ENCODE data around the gene ANKRD35.
"Not testable (repeated sequence)": the region's sequence is repeated elsewhere in the genome, so short reads cannot be mapped to it uniquely, and the experiment has no call there.

ANKRD35 gene, protein sequence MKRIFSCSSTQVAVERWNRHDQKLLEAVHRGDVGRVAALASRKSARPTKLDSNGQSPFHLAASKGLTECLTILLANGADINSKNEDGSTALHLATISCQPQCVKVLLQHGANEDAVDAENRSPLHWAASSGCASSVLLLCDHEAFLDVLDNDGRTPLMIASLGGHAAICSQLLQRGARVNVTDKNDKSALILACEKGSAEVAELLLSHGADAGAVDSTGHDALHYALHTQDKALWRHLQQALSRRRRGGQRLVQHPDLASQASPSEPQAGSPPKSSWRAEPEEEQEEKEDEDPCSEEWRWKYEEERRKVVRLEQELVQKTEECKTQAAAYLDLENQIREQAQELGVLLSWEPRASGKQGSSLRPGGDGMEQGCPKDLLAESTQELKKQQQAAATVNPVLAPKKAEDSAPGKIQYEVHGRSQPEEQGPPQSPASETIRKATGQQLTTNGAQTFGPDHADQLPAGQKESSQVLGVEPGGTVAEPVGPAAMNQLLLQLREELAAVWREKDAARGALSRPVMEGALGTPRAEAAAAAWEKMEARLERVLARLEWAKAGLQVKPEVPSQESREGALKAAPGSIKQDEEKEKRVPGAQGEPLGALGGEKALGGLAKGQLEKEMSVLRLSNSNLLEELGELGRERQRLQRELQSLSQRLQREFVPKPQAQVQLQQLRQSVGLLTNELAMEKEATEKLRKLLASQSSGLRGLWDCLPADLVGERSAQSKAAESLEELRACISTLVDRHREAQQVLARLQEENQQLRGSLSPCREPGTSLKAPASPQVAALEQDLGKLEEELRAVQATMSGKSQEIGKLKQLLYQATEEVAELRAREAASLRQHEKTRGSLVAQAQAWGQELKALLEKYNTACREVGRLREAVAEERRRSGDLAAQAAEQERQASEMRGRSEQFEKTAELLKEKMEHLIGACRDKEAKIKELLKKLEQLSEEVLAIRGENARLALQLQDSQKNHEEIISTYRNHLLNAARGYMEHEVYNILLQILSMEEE

DNA sequence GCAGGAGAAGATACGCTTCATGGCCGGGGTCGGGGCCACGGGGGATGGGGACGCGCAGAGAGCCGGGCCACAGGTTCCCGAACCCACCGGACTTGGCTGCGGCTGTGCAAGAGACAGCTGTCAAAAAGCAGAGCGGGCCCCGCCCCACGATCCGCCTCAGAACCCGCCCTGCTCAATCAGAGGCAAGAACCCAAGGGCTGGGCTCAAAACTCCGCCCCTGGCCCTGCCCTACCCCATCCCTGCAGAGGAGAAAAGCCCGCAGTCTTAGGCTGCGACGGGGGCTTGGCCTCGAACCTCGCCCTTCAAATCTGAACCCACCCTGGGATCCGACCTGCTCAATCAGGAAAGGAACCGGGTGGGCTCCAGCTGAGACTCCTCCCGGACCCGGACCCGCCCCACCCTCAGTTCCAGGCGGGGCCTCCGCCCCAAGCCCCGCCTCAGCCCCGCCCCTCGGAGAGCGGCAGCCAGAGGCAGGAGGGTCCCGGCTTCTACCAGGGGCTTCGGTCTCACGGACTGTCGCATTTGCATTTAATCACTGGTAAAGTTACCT lies at the start of gene ANKRD35:
TSS of gene ANKRD35 (minus strand) at position 129 of the 550 bp plus-strand sequence. CDS start at position 21, 108 bp downstream.
- DNase-seq, result peak; percentile 31

DNA sequence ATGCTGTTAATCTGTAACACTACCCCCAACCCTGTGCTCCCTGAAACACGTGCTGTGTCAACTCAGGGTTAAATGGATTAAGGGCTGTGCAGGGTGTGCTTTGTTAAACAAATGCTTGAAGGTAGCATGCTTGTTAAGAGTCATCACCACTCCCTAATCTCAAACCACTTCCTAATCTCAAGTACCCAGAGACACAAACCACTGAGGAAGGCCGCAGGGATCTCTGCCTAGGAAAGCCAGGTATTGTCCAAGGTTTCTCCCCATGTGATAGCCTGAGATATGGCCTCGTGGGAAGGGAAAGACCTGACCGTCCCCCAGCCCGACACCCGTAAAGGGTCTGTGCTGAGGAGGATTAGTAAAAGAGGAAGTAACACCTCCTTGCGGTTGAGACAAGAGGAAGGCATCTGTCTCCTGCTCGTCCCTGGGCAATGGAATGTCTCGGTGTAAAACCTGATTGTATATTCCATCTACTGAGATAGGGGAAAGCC lies 46.9 kb upstream of the ANKRD35 start:
- not testable (repeated sequence) for DNase-seq

DNA sequence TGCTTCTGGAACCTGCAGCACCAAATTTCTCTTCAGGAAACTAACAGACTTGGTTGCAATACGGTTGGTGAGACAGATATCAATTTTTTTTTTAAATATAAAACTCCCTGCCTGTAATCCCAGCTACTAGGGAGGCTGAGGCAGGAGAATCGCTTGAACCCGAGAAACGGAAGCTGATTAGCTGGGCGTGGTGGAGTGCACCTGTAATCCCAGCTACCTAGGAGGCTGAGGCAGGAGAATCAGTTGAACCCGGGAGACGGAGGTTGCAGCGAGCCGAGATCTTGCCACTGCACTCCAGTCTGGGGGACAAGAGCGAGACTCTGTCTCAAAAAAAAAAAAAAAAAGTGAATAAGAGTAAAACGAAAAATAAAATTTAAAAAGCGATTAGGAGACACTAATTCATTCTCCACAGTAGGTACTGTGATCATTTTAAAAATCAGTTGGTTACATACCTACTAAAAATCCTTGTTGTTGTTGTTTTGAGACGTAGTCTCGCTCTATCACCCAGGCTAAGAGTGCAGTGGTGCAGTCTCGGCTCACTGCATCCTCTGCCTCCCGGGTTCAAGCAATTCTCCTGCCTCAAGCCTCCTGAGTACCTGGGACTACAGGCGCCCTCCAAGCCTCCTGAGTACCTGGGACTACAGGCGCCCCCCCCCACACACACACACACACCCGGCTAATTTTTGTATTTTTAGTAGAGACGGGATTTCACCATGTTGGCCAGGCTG lies 42.4 kb upstream of the ANKRD35 start:
- DNase-seq, result no peak

DNA sequence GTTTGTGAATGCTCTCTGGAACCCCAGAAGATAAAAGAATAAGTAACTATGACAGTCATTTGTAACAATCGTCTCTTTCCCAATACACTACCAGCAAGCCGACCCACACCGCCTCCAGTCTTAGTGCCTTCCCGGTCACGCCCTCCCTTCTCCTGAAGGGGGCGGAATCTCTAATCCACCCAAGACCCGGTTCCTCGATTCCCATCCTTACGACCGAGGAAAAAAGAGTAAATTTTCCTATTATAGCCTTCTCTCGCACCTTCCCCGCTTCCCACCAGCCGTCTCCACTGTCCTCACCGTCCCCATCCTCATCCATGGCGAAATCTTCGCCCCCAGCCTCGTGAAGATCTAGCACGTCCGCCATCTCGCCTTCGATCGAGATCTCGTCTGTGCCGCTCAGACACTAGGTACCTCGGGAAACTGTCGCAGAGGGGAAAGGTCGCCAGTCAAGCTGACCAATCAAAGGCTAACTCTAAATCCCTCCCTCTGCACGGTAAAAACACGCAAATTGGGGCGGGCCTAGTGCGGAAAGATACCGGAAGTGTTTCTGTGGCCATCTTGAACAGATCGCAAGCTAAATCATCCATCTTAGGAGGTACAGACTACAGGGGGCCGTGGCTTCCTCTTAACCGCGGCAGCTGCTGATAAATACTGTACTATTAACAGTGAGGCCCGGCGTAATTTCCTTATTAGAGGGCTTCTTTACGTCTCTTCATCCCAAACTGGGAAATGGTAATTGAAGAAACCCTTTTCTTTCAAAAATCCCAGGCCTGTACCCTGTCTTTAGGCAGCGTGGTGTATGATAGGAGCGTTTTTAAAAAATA lies 41.6 kb upstream of the ANKRD35 start, which contains the start of gene RBM8A:
TSS of gene RBM8A (minus strand) at position 422 of the 824 bp plus-strand sequence. CDS start at position 364, 58 bp downstream.
- peak; percentile 99 for DNase-seq

DNA sequence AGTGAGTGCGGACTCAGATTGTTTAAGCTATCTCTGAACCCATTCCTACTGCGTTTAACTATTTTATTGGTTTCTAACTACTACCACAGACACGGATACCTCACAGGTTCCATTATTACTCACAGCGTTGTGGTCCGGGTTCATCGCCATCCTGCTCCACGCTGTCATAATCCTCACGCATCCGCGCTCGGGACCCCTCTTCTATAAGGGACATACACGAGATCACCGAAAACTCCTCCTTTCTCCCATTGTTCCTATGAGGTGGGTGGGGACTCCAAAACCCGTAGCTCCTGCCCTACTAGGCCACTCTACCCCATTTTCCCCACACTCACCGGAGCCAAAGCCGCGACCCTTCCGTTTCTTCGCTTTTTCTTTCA lies 41.0 kb upstream of the ANKRD35 start:
- no peak for DNase-seq

DNA sequence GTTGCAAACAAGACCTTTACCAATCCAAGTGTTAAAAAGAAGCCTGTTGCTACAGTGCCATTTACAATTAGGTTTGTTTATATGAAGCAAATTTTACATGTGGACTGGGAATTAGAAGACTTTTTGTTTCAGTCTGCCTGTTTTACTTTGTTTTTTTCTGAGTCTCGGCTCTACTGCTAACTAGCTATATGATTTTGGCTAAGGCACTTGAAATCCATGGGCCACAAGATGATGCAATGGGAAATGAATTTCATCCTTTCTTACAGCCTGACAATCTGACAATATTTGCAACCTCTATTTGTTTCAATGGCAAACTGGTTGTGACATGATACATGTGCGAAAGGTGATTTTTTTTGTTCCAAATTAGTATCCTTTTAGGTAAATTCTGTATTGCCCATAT lies 36.6 kb upstream of the ANKRD35 start:
- no peak for DNase-seq

DNA sequence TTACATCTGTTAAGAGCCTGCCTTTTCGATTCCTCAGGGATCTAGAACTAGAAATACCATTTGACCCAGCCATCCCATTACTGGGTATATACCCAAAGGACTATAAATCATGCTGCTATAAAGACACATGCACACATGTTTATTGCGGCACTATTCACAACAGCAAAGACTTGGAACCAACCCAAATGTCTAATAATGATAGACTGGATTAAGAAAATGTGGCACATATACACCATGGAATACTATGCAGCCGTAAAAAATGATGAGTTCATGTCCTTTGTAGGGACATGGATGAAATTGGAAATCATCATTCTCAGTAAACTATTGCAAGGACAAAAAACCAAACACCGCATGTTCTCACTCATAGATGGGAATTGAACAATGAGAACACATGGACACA lies 34.6 kb upstream of the ANKRD35 start:
- not testable (repeated sequence) for DNase-seq

DNA sequence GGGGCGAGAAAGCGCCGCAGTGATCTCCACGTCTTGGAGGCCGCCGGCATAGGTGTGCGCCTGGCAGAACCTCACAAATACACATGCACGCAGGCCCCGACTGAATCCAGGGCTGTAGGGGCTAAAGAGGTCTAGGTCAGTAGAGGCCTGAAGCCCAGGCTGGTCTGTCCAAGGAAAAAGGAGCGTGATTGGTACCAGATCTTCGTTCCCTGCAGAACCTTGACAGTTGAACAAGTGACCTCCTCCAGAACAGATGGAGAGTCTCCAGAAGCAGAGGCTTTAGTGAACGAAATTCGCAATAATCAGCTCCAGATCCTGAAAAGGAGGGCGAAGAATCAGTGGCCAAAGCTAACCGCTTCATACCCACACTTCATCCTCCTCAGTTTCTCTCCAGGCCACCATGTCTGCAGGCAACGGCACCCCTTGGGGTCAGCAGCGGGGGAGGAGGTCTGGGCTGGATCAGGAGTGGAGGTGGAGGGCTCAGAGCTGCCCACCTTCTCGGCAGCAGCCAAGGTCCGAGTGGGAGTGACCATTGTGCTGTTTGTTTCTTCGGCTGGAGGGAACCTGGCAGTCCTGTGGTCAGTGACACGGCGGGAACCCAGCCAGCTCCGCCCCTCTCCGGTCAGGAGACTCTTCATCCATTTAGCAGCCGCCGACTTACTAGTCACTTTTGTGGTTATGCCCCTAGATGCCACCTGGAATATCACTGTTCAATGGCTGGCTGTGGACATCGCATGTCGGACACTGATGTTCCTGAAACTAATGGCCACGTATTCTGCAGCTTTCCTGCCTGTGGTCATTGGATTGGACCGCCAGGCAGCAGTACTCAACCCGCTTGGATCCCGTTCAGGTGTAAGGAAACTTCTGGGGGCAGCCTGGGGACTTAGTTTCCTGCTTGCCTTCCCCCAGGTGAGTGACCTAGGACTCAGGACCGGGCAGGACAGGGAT lies 33.6 kb upstream of the ANKRD35 start:
- DNase-seq, result no peak

DNA sequence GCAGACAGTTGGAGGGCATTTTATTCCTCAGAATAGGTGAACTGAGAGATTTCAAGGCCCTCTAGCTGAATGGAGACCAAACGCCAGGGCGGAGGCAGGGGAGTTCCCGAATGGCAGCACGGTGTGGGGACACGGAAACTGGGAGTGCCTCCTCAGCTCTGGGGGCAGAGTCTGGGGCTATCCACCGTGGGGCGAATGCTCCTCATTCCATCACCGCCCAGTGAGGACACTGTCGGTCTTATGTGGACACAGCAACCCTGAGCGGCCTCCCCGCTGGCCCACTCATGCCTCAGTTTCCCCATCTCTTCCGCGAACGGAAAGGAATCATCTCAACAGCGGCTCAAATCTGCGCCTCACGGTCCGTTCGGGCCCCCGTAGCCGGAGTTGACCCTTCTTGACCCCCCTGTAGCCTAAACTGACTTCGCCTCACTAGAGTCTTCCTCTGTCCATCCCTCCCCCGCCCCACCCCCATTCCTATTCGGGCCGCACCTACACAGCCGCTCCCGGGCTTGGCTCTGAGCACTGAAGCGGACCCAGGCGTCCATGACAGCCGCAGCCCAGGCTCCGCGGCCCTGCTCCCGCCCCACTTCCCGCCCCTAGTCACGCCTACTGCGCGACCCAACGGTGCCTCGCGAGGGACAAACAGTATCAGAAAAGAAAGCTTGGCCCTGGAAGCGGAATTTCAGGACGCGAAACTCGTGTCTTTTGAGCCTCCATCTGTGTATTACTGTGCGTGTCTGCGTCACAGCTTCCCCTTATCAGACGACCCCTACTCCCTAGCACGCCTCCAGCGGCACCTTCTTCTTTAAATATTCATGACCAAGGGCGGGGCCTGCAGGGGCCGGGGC lies 32.7 kb upstream of the ANKRD35 start, which contains the start of gene PEX11B:
TSS of gene PEX11B (minus strand) at position 574 of the 848 bp plus-strand sequence. CDS start at position 545, 29 bp downstream.
- DNase-seq, result peak; percentile 71

DNA sequence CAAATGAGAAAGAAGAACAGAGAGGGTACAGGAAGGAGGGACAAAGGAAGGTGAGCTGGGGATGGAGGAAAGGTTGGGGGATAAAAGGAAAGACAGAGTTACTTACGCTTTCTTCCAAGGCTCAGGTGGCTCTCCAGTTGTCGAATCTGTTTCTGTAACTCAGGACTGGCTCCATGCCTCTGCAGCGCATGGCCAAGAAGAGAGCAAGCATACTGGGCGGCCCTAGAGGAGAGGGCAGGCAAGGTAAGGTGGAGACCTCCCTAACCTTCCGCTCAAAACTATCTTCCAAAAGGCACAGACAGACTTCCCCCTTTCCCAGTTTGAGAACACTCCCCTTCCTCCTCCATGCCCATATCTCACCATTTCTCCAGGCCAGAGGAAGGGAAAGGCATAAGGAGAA lies 31.9 kb upstream of the ANKRD35 start:
- DNase-seq, result no peak

DNA sequence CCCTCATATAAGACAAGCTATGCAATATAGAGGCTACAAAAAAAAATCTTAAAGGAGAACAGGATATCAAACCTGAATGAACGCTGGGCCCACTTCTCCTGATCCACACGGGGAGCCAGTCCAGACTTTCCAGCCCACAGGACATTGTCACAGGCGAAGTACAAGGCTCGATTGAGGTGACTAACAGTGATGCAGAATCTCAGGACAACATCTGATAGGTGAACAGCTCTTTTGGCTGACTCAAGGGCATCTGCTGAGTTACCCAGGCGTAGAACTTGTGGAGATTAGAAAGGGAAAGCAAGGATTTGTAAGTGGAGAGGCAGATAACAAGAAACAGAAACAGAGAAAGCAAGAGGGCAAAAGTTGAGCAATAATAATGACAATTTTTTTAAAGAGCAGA lies 31.1 kb upstream of the ANKRD35 start:
- no peak for DNase-seq

DNA sequence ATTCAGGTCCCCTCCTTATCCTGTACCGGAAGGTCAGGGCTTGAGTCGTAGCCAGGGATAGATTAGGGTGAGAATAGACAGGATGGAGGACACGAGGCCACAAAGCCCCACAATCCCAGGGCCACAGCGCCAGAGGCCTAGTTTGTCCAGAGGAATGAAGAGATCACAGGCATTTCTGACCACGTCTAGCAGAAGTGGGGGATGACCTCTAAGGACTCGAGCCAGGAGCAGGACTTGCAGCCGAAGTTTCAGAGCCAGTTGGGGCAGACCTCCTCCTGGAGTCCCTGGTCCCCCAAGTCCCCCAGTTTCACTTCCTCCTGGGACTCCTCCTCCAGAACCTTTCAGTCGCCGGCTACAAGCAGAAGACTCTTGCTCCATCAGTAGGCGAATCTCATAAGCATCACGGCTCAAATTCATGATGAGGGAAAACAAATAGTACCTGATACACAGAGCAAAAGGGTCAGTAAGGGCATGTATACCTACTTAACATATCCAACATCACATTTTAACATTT lies 26.5 kb upstream of the ANKRD35 start:
- DNase-seq, result no peak

DNA sequence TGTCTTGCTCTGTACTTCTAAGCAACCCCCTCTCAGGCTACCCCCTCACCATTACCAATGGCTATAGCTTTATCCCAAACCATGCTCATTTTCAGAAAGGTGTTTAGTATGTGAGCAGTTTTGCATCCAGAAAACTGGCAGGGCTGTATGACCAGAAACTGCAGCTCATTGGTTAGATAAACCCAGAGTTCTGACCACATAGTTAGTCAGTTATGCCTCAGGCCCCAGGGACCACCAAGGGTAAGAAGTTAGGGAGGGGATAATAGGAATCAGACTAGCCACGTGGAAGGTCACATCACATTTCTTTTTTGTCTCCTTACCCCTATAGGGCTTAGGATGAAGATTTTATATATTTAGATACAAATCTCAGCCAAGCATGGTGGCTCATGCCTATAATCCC lies 23.0 kb upstream of the ANKRD35 start:
- DNase-seq, result no peak

DNA sequence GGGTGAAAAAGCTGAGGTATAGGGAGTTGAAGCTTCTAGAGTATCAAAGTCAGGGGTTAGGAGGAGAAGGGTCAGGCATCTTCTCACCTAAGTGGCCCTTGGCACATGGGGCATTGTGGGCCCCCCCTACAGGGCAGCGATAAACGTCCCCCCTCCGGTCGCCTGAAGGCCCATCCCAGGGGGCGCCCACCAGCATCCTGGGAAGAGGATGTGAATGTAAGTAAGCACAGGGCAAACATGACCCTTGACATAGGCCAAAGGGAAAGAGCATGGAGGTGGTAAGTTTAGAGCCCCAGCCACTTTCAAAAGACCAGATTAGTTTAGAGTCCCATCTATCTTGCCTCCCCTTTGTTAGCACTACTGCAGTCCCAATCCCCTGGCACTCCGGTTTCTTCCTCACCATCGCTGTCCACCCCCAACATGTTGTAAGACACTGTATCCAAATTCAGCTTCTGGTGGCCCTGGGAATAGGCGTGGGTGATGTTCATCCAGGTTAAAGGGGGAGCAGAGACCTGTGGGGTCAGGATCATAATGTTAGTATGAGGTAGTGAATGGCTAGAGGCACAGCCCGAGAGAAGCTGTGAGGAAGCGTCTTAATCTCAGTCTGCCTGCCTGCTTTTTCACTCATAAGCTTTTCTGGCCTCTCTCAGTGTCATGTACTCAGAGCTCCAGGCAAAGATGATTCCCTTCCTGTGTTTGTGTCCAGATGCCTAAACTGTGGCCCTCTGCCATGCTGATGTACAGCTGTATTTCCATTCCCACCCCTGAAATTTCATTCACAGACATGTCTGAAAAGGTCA lies 21.5 kb upstream of the ANKRD35 start:
- no peak for DNase-seq

DNA sequence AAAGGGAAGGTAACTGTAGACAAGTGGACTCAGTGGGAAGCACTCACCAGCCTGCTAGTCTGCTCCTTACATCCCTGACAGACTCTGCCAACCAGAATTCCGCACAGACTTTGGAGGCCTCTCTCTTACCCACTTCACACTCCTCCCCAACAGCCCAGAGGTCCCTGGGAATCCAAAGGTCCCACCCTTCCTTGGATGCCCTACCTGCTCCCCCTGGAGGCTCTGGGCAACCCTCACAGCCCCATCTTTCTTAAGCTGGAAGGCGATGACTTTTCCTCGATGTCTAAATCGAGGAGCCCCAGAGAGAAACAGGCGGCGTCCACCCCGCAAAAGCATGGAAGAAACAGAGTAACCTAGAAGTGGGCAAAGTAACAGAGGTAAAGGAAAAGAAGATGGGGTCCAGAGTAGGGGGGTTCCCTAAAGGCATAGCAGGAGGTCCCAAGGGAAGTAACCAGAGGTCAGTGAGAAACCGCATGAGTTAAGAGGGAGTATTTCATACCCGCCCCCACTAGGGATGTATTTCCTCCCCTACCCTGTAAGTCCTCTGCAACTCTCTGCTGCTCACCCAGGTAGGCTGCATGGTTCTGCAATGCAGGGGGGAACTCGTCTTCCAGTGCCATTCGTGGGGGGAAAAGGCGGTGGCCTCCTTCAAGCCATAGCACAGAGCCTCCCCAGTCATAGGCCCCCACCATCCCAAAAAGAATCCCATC lies 15.8 kb upstream of the ANKRD35 start:
- no peak for DNase-seq

DNA sequence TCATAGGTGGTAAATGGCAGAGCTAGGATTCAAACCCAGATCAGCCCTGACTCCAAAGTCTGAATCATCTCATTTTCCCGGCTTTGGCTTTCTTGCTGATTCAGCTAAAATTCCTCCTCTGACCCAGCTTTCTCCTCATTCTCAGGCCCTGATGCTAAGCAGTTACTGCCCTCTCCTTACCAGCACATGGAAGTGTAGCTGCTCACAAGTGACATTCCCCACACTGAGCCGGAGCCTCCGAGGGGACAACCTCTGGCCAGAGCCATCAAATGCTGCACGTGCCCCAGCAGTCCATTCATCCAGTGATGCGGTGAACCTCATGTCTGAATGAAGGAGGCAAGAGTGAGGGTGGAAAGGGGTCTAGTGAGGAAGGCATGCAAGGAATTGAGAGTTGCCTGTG lies 13.1 kb upstream of the ANKRD35 start:
- DNase-seq, result no peak

DNA sequence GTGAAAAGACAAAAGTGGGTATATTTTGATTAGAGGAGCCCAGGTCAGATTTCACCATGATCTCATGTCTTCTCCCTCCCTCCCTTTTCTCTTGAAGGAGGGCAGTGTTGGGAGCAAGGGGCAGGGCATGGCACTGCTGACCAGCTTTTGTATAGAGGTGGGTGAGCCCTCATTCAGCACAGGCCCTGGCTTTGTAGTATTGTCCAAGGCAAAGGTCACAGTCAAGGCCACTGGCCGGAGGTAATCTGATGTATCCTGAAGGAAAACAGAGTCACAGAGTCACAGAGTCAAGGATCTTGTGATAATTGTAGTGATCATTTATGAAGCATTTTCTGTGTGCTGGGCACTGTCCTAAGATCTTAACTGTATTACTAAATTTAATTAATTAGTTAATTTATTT lies 12.3 kb upstream of the ANKRD35 start:
- no peak for DNase-seq

Measured in DMS 273 treated with DMSO at 0.1 percent for 48 hours (cell line).